Vagina (tissue), 2 donors: ENCODE data around the gene SEC24D. TPM values are rescaled to one million over a fixed set of nuclear protein-coding genes. Genes with fewer than 3 reads are reported as not detected.

Experiments
- DNase-seq, 2 donors: peaks; one replicate each; pipeline ENCODE4 v3.0.0-alpha.2; 2017; ENCODE audit errors: extremely low spot score in 2 of 2
- H3K27ac ChIP-seq: fragments of 200-600 bp; sonication (generic); one replicate; pipeline ENCODE4 v1.5.1; 2019
- H3K27me3 ChIP-seq: fragments of 200-600 bp; sonication (generic); one replicate; pipeline ENCODE4 v1.5.1; 2019
- H3K36me3 ChIP-seq, 2 donors: fragments of 200-600 bp; sonication (generic); one replicate each; pipeline ENCODE4 v1.5.1; 2017 to 2019
- H3K4me1 ChIP-seq: fragments of 200-600 bp; sonication (generic); one replicate; pipeline ENCODE4 v1.5.1; 2019
- H3K4me3 ChIP-seq, 2 donors: fragments of 200-600 bp; sonication (generic); 1 replicate in 1 of 2; 2 replicates in 1 of 2; pipeline ENCODE4 v1.5.1; 2016 to 2019
- H3K9me3 ChIP-seq: fragments of 200-600 bp; sonication (generic); one replicate; pipeline ENCODE4 v1.5.1; 2019
- CTCF ChIP-seq, 3 experiments: fragments of 450-650 bp in 2 of 3; fragments of 200-600 bp in 1 of 3; sonication (generic) in 1 of 3; IDR thresholded peaks; one replicate each; pipeline ENCODE4 v1.5.1; 2017 to 2019; ENCODE audit warnings: antibody characterized with exemption in 3 of 3, mild to moderate bottlenecking in 2 of 3, moderate library complexity in 2 of 3
- POLR2A ChIP-seq, 2 donors: fragments of 450-650 bp; IDR thresholded peaks; one replicate each; pipeline ENCODE4 v1.6.1; 2017; ENCODE audit warnings: antibody characterized with exemption in 2 of 2, mild to moderate bottlenecking in 2 of 2, moderate library complexity in 2 of 2
- POLR2AphosphoS5 ChIP-seq, 2 donors: sonication (generic); formaldehyde crosslinking; IDR thresholded peaks; one replicate each; pipeline ENCODE4 v1.9.0; 2017; ENCODE audit warnings: antibody characterized with exemption in 2 of 2, mild to moderate bottlenecking in 2 of 2, low read depth in 1 of 2; ENCODE audit not compliant: insufficient read depth in 1 of 2
- intact Hi-C: fragments of 100-400 bp; cut with DNase I; formaldehyde crosslinking; loops from one replicate; pipeline ENCODE4 v1.15.1; 2023
- total RNA-seq: library from RNA; depleted of rRNA; stranded (reverse); fragments of >200 nt; gene quantifications from one replicate; pipeline ENCODE4 v1.2.3, GENCODE V29; 2016

SEC24D gene
- total RNA-seq, 1 donor from 2014 or later = 24.1 TPM

GRCh38 chr4:118740869-118741268 lies 95.1 kb downstream of the SEC24D start:
- no peak for DNase-seq
- Histone ChIP-seq H3K4me3 (no peak overlapping the region), H3K27ac (peak overlapping the region; percentile 68), H3K36me3 (peaks cover 0 to 34% of the 10 kb centered on the region in 2 donors), H3K9me3 (no peaks in the 10 kb centered on the region), H3K4me1 (peaks cover 16% of the 10 kb centered on the region), H3K27me3 (no peaks in the 10 kb centered on the region)
- intact Hi-C loops = loop anchor here (10.0 kb wide), 1 partner anchor 544 kb away; no protein-coding TSS in a partner anchor
- TF ChIP-seq POLR2A (IDR thresholded peaks at IDR 0.05) (no peak), POLR2AphosphoS5 (IDR thresholded peaks at IDR 0.05; ENCODE audit: insufficient read depth in 1 of 2, low read depth in 1 of 2) (no peak), CTCF (IDR thresholded peaks at IDR 0.05) (peak; percentile 19 to 58 (median 49))

- H3K4me1 ChIP-seq = peaks cover 8% of the 10 kb centered on the region
- H3K9me3 ChIP-seq = no peaks in the 10 kb centered on the region
- no peak for TF ChIP-seq POLR2AphosphoS5 (IDR thresholded peaks at IDR 0.05; ENCODE audit: insufficient read depth in 1 of 2, low read depth in 1 of 2)
- TF ChIP-seq CTCF (IDR thresholded peaks at IDR 0.05) = no peak
- no peak for TF ChIP-seq POLR2A (IDR thresholded peaks at IDR 0.05)
- intact Hi-C loops = no loop called here
- H3K27me3 ChIP-seq = no peaks in the 10 kb centered on the region
- peaks cover 0 to 42% of the 10 kb centered on the region in 2 donors for H3K36me3 ChIP-seq
- no peak overlapping the region for H3K27ac ChIP-seq
- DNase-seq = no peak
- no peak overlapping the region for H3K4me3 ChIP-seq
These were observed 96.8 kb downstream of the SEC24D start for GRCh38 chr4:118739022-118739713.

DNA sequence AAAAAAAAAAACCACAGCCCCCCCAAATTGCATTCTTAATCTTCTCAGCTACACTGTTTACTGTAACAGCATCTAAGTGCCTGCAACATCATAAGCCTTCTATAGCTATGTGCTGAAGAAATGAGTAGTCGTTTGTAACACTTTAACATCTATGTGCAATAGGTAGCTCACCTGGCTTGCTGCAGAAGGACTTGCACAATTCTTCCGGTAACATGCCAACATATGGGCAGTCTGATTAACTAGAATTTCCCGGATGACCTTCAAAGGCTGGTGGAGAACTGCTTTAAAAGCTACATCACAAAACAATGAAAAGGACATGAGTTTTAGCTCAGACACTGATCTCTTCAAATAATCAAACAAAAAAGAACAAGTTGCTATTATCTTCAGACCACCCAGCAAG lies 97.8 kb downstream of the SEC24D start:
- Histone ChIP-seq H3K27ac (no peak overlapping the region), H3K4me1 (peaks cover 8% of the 10 kb centered on the region)
- TF ChIP-seq CTCF (IDR thresholded peaks at IDR 0.05) = no peak
- TF ChIP-seq POLR2AphosphoS5 (IDR thresholded peaks at IDR 0.05; ENCODE audit: insufficient read depth in 1 of 2, low read depth in 1 of 2) = no peak
- no peak for TF ChIP-seq POLR2A (IDR thresholded peaks at IDR 0.05)

DNA sequence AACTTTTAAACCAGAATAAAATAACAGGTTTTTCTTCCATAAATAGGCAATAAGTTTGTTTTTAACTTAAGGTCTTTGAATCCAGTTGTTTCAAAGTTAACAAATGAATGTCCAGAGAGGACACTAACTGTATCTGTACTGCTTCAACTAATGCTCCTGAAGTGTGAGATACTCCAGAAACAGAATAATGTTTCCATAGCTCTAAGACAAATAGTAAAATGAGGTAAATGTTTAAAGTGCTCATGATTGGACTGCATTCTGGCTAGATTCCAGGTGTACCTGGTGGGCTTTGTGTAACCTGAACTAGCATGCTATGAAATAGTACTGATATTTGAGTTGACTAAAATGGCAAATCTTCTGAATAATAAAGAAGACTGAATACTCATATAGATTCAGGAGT lies 99.0 kb downstream of the SEC24D start:
- TF ChIP-seq CTCF (IDR thresholded peaks at IDR 0.05) = no peak
- Histone ChIP-seq H3K27me3 (no peaks in the 10 kb centered on the region), H3K27ac (no peak overlapping the region), H3K9me3 (no peaks in the 10 kb centered on the region), H3K4me3 (no peak overlapping the region), H3K4me1 (peaks cover 8% of the 10 kb centered on the region), H3K36me3 (peaks cover 0 to 50% of the 10 kb centered on the region in 2 donors)
- DNase-seq = no peak
- intact Hi-C loops = no loop called here

More for the DNA sequence above, 97.8 kb downstream of the SEC24D start:
- H3K27me3 ChIP-seq = no peaks in the 10 kb centered on the region
- intact Hi-C loops = no loop called here
- H3K36me3 ChIP-seq = peaks cover 0 to 41% of the 10 kb centered on the region in 2 donors
- H3K4me3 ChIP-seq = no peak overlapping the region
- no peak for DNase-seq
- H3K9me3 ChIP-seq = no peaks in the 10 kb centered on the region

GRCh38 chr4:118734491-118735205 lies 101.3 kb downstream of the SEC24D start:
- Histone ChIP-seq H3K27ac (no peak overlapping the region), H3K36me3 (peaks cover 0 to 62% of the 10 kb centered on the region in 2 donors), H3K9me3 (no peaks in the 10 kb centered on the region), H3K4me1 (no peaks in the 10 kb centered on the region), H3K27me3 (no peaks in the 10 kb centered on the region), H3K4me3 (no peak overlapping the region)
- TF ChIP-seq POLR2AphosphoS5 (IDR thresholded peaks at IDR 0.05; ENCODE audit: insufficient read depth in 1 of 2, low read depth in 1 of 2) (no peak), POLR2A (IDR thresholded peaks at IDR 0.05) (no peak), CTCF (IDR thresholded peaks at IDR 0.05) (no peak)
- DNase-seq = no peak
- intact Hi-C loops = no loop called here
